22Rv1 (cell line): ENCODE data around the gene ALDOC.

Source experiments
- ZFX ChIP-seq: fragments of 450-650 bp; IDR thresholded peaks from 2 replicates; pipeline ENCODE4 v1.6.1; 2017; ENCODE audit warnings: antibody characterized with exemption, borderline replicate concordance
- TF ChIP-seq, protein P1 (sequence below): fragments of 450-650 bp; IDR thresholded peaks from 2 replicates; pipeline ENCODE4 v1.5.1; 2017; ENCODE audit warnings: mild to moderate bottlenecking

DNA sequence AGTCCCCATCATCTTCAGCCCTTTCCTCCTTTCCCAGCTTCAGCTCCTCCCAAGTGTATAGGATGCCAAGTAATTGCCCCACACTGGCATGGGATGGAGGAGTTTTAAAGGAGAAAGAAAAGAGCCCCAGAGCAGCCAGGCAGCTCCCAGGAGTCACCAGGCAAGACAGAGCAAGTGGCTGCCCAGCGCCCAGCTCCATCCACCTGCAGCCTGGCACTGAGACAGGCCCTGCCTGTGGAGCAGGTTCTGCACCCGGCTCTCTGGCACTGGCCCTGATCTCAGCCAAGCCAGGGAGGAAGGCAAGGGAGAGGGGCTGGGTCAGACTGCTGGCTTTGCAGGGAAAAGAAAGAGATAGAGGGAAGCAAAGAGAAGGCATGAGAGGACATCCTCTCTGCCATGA, 48.8 kb downstream of the ALDOC start:
- TF ChIP-seq, protein P1, sequence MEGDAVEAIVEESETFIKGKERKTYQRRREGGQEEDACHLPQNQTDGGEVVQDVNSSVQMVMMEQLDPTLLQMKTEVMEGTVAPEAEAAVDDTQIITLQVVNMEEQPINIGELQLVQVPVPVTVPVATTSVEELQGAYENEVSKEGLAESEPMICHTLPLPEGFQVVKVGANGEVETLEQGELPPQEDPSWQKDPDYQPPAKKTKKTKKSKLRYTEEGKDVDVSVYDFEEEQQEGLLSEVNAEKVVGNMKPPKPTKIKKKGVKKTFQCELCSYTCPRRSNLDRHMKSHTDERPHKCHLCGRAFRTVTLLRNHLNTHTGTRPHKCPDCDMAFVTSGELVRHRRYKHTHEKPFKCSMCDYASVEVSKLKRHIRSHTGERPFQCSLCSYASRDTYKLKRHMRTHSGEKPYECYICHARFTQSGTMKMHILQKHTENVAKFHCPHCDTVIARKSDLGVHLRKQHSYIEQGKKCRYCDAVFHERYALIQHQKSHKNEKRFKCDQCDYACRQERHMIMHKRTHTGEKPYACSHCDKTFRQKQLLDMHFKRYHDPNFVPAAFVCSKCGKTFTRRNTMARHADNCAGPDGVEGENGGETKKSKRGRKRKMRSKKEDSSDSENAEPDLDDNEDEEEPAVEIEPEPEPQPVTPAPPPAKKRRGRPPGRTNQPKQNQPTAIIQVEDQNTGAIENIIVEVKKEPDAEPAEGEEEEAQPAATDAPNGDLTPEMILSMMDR, result no peak
- no peak for TF ChIP-seq ZFX
